H1 (cell line): Measurements from ENCODE around the gene E2F8. TPM values are rescaled to one million over a fixed set of nuclear protein-coding genes. Genes with fewer than 3 reads are reported as not detected.

Source experiments
- CTCF ChIA-PET: fragments of 300-600 bp; sonication (Branson Sonifier 250); formaldehyde crosslinking; loops from one replicate; lab custom pipeline; 2021; ENCODE audit not compliant: partially characterized antibody; lab: Charles Lee
- POLR2A ChIA-PET: fragments of 300-600 bp; sonication (Branson Sonifier 250); formaldehyde crosslinking; loops from one replicate; lab custom pipeline; 2021; ENCODE audit warnings: inconsistent platforms; ENCODE audit not compliant: partially characterized antibody; lab: Charles Lee
- DNase-seq, 2 experiments: peaks; one replicate each; pipeline versions ENCODE4 v3.0.0 to v3.0.0-alpha.2; 2010 to 2022; ENCODE audit warnings: low spot score in 2 of 2, low read depth in 1 of 2, mixed read lengths in 1 of 2
- FAIRE-seq: peaks from 2 replicates; lab custom pipeline; 2011; peaks lifted over from hg19 to GRCh38; lab: Jason Lieb, UNC
- H2AFZ ChIP-seq: 2 replicates; pipeline ENCODE4 v1.8.1; 2012; ENCODE audit warnings: low read length, inconsistent platforms
- H2AK5ac ChIP-seq: 2 replicates; pipeline ENCODE4 v1.6.1; 2013; ENCODE audit warnings: low read depth, low read length
- H2BK120ac ChIP-seq: replicated peaks from 2 replicates; pipeline ENCODE3; 2013; ENCODE audit warnings: low read depth, low read length, inconsistent platforms
- H2BK12ac ChIP-seq: 2 replicates; pipeline ENCODE4 v1.6.1; 2013; ENCODE audit warnings: low read depth, low read length
- H2BK15ac ChIP-seq: 2 replicates; pipeline ENCODE4 v1.6.1; 2013; ENCODE audit warnings: low read length
- H2BK20ac ChIP-seq: 2 replicates; pipeline ENCODE4 v1.6.1; 2013; ENCODE audit warnings: low read length
- H2BK5ac ChIP-seq: 2 replicates; pipeline ENCODE4 v1.6.1; 2013; ENCODE audit warnings: low read depth, low read length
- H3K14ac ChIP-seq: 2 replicates; pipeline ENCODE4 v1.6.1; 2013; ENCODE audit warnings: inconsistent platforms; ENCODE audit not compliant: insufficient read length
- H3K18ac ChIP-seq: 2 replicates; pipeline ENCODE4 v1.6.1; 2013; ENCODE audit warnings: low read length; ENCODE audit errors: extremely low read depth
- H3K23ac ChIP-seq: 2 replicates; pipeline ENCODE4 v1.6.1; 2013; ENCODE audit warnings: inconsistent platforms; ENCODE audit not compliant: insufficient read length
- H3K23me2 ChIP-seq: 2 replicates; pipeline ENCODE4 v1.6.1; 2013; ENCODE audit warnings: low read depth, low read length
- H3K27ac ChIP-seq: 2 replicates; pipeline ENCODE4 v1.6.1; 2011; ENCODE audit warnings: low read depth, low read length, inconsistent platforms
- H3K27me3 ChIP-seq, 4 experiments: replicated peaks in 1 of 4; 1 replicate in 1 of 4; 2 replicates in 3 of 4; pipeline versions ENCODE4 v1.6.1 to v1.8.1; 2011 to 2013; ENCODE audit warnings: low read length in 3 of 4, mild to moderate bottlenecking in 3 of 4, inconsistent platforms in 2 of 4, mixed read lengths in 2 of 4, moderate library complexity in 1 of 4; ENCODE audit not compliant: control insufficient read depth in 3 of 4, insufficient read depth in 3 of 4; ENCODE audit errors: extremely low read depth in 1 of 4
- H3K36me3 ChIP-seq, 4 experiments: 2 replicates each; pipeline versions ENCODE4 v1.6.1 to v1.8.1; 2011 to 2013; ENCODE audit warnings: mild to moderate bottlenecking in 4 of 4, low read length in 3 of 4, moderate library complexity in 2 of 4, control low read depth in 1 of 4, inconsistent platforms in 1 of 4; ENCODE audit not compliant: insufficient read depth in 4 of 4, control insufficient read depth in 2 of 4
- H3K4ac ChIP-seq: replicated peaks from 2 replicates; pipeline ENCODE3; 2013; ENCODE audit warnings: low read length, low read depth, mixed read lengths, inconsistent platforms; ENCODE audit not compliant: insufficient read length
- H3K4me1 ChIP-seq, 4 experiments: replicated peaks in 1 of 4; 1 replicate in 1 of 4; 2 replicates in 3 of 4; pipeline versions ENCODE4 v1.6.1 to v1.8.1; 2011 to 2013; ENCODE audit warnings: low read length in 3 of 4, inconsistent platforms in 2 of 4, mixed read lengths in 1 of 4; ENCODE audit not compliant: insufficient read depth in 4 of 4, control insufficient read depth in 3 of 4
- H3K4me2 ChIP-seq, 2 experiments: 2 replicates each; pipeline versions ENCODE4 v1.6.1 to v1.8.1; 2011 to 2013; ENCODE audit warnings: low read depth in 2 of 2, low read length in 2 of 2, control low read depth in 1 of 2, inconsistent platforms in 1 of 2, mild to moderate bottlenecking in 1 of 2; ENCODE audit not compliant: insufficient read depth in 1 of 2
- H3K4me3 ChIP-seq, 4 experiments: fragments of 200-600, 300-600 bp in 1 of 4; sonication (generic), shearing (Covaris generic), sonication (Bioruptor Twin) in 1 of 4; 2 replicates each; pipeline versions ENCODE4 v1.5.1 to v1.8.1; 2011 to 2016; ENCODE audit warnings: low read length in 4 of 4, low read depth in 3 of 4, control low read depth in 2 of 4, inconsistent platforms in 2 of 4, mild to moderate bottlenecking in 2 of 4, mixed read lengths in 1 of 4, moderate library complexity in 1 of 4; ENCODE audit not compliant: insufficient read depth in 2 of 4; ENCODE audit errors: extremely low read depth in 1 of 4
- H3K56ac ChIP-seq: replicated peaks from 2 replicates; pipeline ENCODE3; 2013; ENCODE audit warnings: low read depth, mild to moderate bottlenecking, mixed read lengths, low read length, inconsistent platforms; ENCODE audit not compliant: insufficient read length
- H3K79me1 ChIP-seq: 2 replicates; pipeline ENCODE4 v1.6.1; 2013; ENCODE audit warnings: low read depth, low read length, control low read depth
- H3K79me2 ChIP-seq, 2 experiments: 2 replicates each; pipeline versions ENCODE4 v1.6.1 to v1.8.1; 2012 to 2013; ENCODE audit warnings: low read length in 2 of 2, mild to moderate bottlenecking in 2 of 2, inconsistent platforms in 1 of 2; ENCODE audit not compliant: insufficient read depth in 2 of 2, control insufficient read depth in 1 of 2
- H3K9ac ChIP-seq, 4 experiments: replicated peaks in 1 of 4; 1 replicate in 1 of 4; 2 replicates in 3 of 4; pipeline versions ENCODE4 v1.6.1 to v1.8.1; 2011 to 2013; ENCODE audit warnings: low read depth in 3 of 4, low read length in 3 of 4, control low read depth in 2 of 4, mild to moderate bottlenecking in 2 of 4, moderate library complexity in 2 of 4, inconsistent platforms in 1 of 4; ENCODE audit errors: extremely low read depth in 1 of 4
- H3K9me3 ChIP-seq, 2 experiments: 2 replicates each; pipeline versions ENCODE4 v1.6.1 to v1.8.1; 2012 to 2013; ENCODE audit warnings: mild to moderate bottlenecking in 2 of 2, moderate library complexity in 2 of 2, control low read depth in 1 of 2, inconsistent platforms in 1 of 2, low read depth in 1 of 2, low read length in 1 of 2, mixed read lengths in 1 of 2; ENCODE audit not compliant: insufficient read depth in 2 of 2
- H4K20me1 ChIP-seq, 2 experiments: replicated peaks in 1 of 2; 2 replicates each; pipeline versions ENCODE3 to v1.8.1; 2011 to 2013; ENCODE audit warnings: inconsistent platforms in 2 of 2, low read length in 2 of 2, mild to moderate bottlenecking in 1 of 2; ENCODE audit not compliant: insufficient read depth in 2 of 2, control insufficient read depth in 1 of 2
- H4K5ac ChIP-seq: 2 replicates; pipeline ENCODE4 v1.6.1; 2013; ENCODE audit warnings: low read length, low read depth, mixed read lengths, inconsistent platforms; ENCODE audit not compliant: insufficient read length
- H4K8ac ChIP-seq: 2 replicates; pipeline ENCODE4 v1.8.0; 2013; ENCODE audit warnings: mild to moderate bottlenecking, moderate library complexity, low read length, inconsistent platforms; ENCODE audit not compliant: insufficient read depth; ENCODE audit errors: extremely low read depth
- H4K91ac ChIP-seq: replicated peaks from 2 replicates; pipeline ENCODE3; 2013; ENCODE audit warnings: low read length, mixed read lengths, inconsistent platforms; ENCODE audit not compliant: insufficient read length
- CHD2 ChIP-seq: IDR thresholded peaks from 2 replicates; pipeline ENCODE4 v1.6.1; 2012; ENCODE audit warnings: low read length, improper control_type of control experiment
- E2F6 ChIP-seq: IDR thresholded peaks from 2 replicates; pipeline ENCODE4 v1.6.1; 2012; ENCODE audit warnings: inconsistent platforms
- EGR1 ChIP-seq: IDR thresholded peaks from 2 replicates; pipeline ENCODE4 v1.6.1; 2011; ENCODE audit warnings: low read depth, low read length, borderline replicate concordance
- MAFK ChIP-seq: IDR thresholded peaks from 2 replicates; pipeline ENCODE4 v1.6.1; 2012; ENCODE audit warnings: low read depth, mild to moderate bottlenecking, improper control_type of control experiment, low read length
- RAD21 ChIP-seq, 2 experiments: IDR thresholded peaks in 1 of 2; conservative IDR thresholded peaks in 1 of 2; 2 replicates each; pipeline ENCODE4 v1.6.1; 2011; ENCODE audit warnings: low read depth in 2 of 2, low read length in 2 of 2, improper control_type of control experiment in 1 of 2, inconsistent platforms in 1 of 2, mild to moderate bottlenecking in 1 of 2, moderate library complexity in 1 of 2
- WGBS, 2 experiments: shearing (Covaris generic) in 1 of 2; methylation state at CpG; one replicate each; pipeline versions ENCODE4 v1.1.6 to v1.1.7; 2013 to 2015; ENCODE audit warnings: low lambda C conversion rate in 2 of 2, mixed read lengths in 2 of 2, inconsistent platforms in 1 of 2, low coverage in 1 of 2, missing lambda C conversion rate in 1 of 2; ENCODE audit not compliant: insufficient replicate concordance in 2 of 2, insufficient coverage in 1 of 2, insufficient read length in 1 of 2; ENCODE audit errors: extremely low coverage in 1 of 2, missing lambda C conversion rate in 1 of 2; 5-methylcytosine and 5-hydroxymethylcytosine counted together
- polyA plus RNA-seq, 7 experiments: library from polyadenylated mRNA; depleted of rRNA in 3 of 7; stranded (reverse) in 5 of 7; unstranded in 2 of 7; fragments of >200 nt in 5 of 7; fragments of 200-250 nt in 2 of 7; gene quantifications; 1 replicate in 5 of 7; 2 replicates in 1 of 7; 4 replicates in 1 of 7; pipeline versions ENCODE4 v1.2.1 to v1.2.3, GENCODE V29; 2011 to 2013; ENCODE audit warnings: missing spikeins in 2 of 7, mixed read lengths in 2 of 7
- total RNA-seq: library from RNA; stranded (reverse); fragmentation: NEBNext Ultra II Directional; extraction: Animal tissue kit (Norgen Biotek cat#: 25700); gene quantifications from 2 replicates; pipeline ENCODE4 v1.2.1, GENCODE V29; 2021

The E2F8 gene
- total and polyA plus RNA-seq, 2 of the 8 experiments (the other 6 are each of a cell fraction or from before 2014, with no cell fraction given) = 5.4 to 11.4 TPM

GRCh38 chr11:19253153-19253745 lies 12.5 kb upstream of the E2F8 start:
- Histone ChIP-seq H3K9ac (no peak overlapping the region), H3K4me1 (no peaks in the 10 kb centered on the region), H4K5ac (no peak overlapping the region), H3K18ac (no peak overlapping the region), H3K14ac (no peak overlapping the region), H2AK5ac (no peak overlapping the region), H4K8ac (no peak overlapping the region), H2BK5ac (no peak overlapping the region), H3K23me2 (no peaks in the 10 kb centered on the region), H3K4ac (no peak overlapping the region), H3K27ac (no peak overlapping the region), H3K79me2 (no peaks in the 10 kb centered on the region), H3K79me1 (no peaks in the 10 kb centered on the region), H4K91ac (no peak overlapping the region), H3K23ac (no peak overlapping the region), H3K4me2 (no peak overlapping the region), H4K20me1 (no peaks in the 10 kb centered on the region), H3K9me3 (peaks cover 0 to 2% of the 10 kb centered on the region in 2 experiments; a peak in 1 of 4 replicates), H3K27me3 (no peaks in the 10 kb centered on the region), H3K56ac (no peak overlapping the region), H2BK15ac (no peak overlapping the region), H2BK20ac (no peak overlapping the region), H3K36me3 (no peaks in the 10 kb centered on the region), H2AFZ (no peak overlapping the region), H3K4me3 (no peak overlapping the region), H2BK120ac (no peak overlapping the region), H2BK12ac (no peak overlapping the region)
- WGBS, 2 experiments = 91% methylated on average over 7 of the region's 7 CpGs; no CpG with 5 or more reads in 1 of the 2 experiments
- no peak for TF ChIP-seq CHD2
- no peak for TF ChIP-seq E2F6
- no peak for TF ChIP-seq MAFK
- no peak for TF ChIP-seq EGR1
- TF ChIP-seq RAD21 (IDR thresholded peaks at IDR 0.05 in 1 of 2, conservative IDR thresholded peaks at IDR 0.05 in 1 of 2; ENCODE audit: low read depth in 2 of 2, low read length in 2 of 2) = no peak
- FAIRE-seq (no peak), DNase-seq (no peak)
- POLR2A ChIA-PET = interaction anchor here (2.4 kb wide), 1 partner anchor 11 kb away, joined by 9 read pairs; no protein-coding TSS in a partner anchor
- CTCF ChIA-PET = interaction anchor here (0.6 to 2.0 kb wide), 6 partner anchors 10 to 641 kb away, joined by 3 to 5 read pairs (median 4); no protein-coding TSS in a partner anchor
